ENCODE results near the gene HELZ. TPM values are rescaled to one million over a fixed set of nuclear protein-coding genes. Genes with fewer than 3 reads are reported as not detected.

Gene HELZ
- polyA plus RNA-seq, 2 of the 4 experiments (the other 2 are of a cell fraction) = 5.6 to 18.3 TPM

DNA sequence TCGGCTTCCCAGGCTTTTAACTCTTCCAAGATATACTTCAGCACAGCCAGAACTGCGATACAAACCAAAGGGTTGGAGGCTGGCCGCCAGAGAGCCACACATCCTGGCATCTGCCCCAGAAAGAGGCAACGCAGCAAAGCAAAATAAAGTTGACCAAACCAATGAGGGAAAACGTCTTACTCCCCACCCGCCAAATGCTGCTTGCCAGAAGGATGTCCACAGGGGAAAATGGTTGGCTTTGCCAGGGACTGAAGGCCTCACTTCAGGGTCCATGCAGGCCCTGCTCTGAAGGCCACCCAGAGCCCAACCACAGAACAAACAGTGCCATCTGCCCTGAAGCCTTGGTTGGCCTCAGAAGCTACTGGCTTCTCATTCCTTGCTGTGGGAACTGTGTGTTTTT is 185.6 kb downstream of the HELZ start:
- ChIA-PET POLR2A (no interaction called here), CTCF (no interaction called here)
- DNase-seq (ENCODE audit: low read depth in 1 of 2, low spot score in 1 of 2) = no peak
- H3K27ac ChIP-seq = no peak overlapping the region
- H3K9me3 ChIP-seq = no peaks in the 10 kb centered on the region
- ATAC-seq = no peak
- no peak for FAIRE-seq
- no peaks in the 10 kb centered on the region for H3K4me1 ChIP-seq
- no peak overlapping the region for H3K4me3 ChIP-seq
- 81% methylated on average over 6 of the region's 6 CpGs for WGBS (ENCODE audit: missing lambda C conversion rate)
- TF ChIP-seq, protein P1, sequence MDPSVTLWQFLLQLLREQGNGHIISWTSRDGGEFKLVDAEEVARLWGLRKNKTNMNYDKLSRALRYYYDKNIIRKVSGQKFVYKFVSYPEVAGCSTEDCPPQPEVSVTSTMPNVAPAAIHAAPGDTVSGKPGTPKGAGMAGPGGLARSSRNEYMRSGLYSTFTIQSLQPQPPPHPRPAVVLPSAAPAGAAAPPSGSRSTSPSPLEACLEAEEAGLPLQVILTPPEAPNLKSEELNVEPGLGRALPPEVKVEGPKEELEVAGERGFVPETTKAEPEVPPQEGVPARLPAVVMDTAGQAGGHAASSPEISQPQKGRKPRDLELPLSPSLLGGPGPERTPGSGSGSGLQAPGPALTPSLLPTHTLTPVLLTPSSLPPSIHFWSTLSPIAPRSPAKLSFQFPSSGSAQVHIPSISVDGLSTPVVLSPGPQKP (IDR thresholded peaks at IDR 0.05; ENCODE audit: low read depth, low read length) = no peak
- TF ChIP-seq, protein P2, sequence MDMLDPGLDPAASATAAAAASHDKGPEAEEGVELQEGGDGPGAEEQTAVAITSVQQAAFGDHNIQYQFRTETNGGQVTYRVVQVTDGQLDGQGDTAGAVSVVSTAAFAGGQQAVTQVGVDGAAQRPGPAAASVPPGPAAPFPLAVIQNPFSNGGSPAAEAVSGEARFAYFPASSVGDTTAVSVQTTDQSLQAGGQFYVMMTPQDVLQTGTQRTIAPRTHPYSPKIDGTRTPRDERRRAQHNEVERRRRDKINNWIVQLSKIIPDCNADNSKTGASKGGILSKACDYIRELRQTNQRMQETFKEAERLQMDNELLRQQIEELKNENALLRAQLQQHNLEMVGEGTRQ (IDR thresholded peaks at IDR 0.05) = no peak
- TF ChIP-seq POLR2AphosphoS2 (conservative IDR thresholded peaks at IDR 0.05; ENCODE audit: low read length) = no peak
- TF ChIP-seq, protein P3, sequence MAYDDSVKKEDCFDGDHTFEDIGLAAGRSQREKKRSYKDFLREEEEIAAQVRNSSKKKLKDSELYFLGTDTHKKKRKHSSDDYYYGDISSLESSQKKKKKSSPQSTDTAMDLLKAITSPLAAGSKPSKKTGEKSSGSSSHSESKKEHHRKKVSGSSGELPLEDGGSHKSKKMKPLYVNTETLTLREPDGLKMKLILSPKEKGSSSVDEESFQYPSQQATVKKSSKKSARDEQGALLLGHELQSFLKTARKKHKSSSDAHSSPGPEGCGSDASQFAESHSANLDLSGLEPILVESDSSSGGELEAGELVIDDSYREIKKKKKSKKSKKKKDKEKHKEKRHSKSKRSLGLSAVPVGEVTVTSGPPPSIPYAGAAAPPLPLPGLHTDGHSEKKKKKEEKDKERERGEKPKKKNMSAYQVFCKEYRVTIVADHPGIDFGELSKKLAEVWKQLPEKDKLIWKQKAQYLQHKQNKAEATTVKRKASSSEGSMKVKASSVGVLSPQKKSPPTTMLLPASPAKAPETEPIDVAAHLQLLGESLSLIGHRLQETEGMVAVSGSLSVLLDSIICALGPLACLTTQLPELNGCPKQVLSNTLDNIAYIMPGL (CRISPR knock-in tag; IDR thresholded peaks at IDR 0.05; ENCODE audit: borderline replicate concordance) = no peak
- TF ChIP-seq CEBPB (IDR thresholded peaks at IDR 0.05) = no peak
- TF ChIP-seq, protein P4, sequence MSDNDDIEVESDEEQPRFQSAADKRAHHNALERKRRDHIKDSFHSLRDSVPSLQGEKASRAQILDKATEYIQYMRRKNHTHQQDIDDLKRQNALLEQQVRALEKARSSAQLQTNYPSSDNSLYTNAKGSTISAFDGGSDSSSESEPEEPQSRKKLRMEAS (IDR thresholded peaks at IDR 0.05) = no peak
- no peak for TF ChIP-seq CBX8 (IDR thresholded peaks at IDR 0.05)
- no peak for TF ChIP-seq FOSL2 (IDR thresholded peaks at IDR 0.05)
- TF ChIP-seq FOSL2 (CRISPR knock-in tag; IDR thresholded peaks at IDR 0.05) = no peak
- TF ChIP-seq GATA3 (IDR thresholded peaks at IDR 0.05; ENCODE audit: borderline replicate concordance) = no peak
- TF ChIP-seq NPAS2 (CRISPR knock-in tag; IDR thresholded peaks at IDR 0.05; ENCODE audit: borderline replicate concordance) = no peak
- TF ChIP-seq JUN (IDR thresholded peaks at IDR 0.05) = no peak
- TF ChIP-seq MAFK (IDR thresholded peaks at IDR 0.05; ENCODE audit: partially characterized antibody) = no peak
- no peak overlapping the region for H3K4me2 ChIP-seq

DNA sequence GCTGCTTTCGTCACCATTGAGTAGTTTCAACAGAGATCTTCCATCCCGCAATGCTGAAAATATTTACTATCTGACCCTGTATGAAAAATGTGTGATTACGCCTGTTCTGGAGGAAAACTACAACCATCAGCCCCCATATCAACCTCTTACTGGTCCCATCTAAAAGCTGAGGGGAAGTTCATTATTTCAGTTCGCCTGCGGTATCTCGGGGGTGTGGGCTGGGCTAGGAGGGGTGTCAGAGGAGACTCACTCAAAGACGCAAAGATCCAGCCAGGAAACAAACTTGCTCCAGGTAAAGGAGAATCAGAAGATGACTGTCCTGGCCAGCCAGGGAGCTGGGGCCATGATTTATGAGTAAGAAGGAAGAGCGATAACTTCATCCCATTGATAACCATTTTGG is 187.0 kb downstream of the HELZ start:
- H3K4me3 ChIP-seq = no peak overlapping the region
- FAIRE-seq = no peak
- no peaks in the 10 kb centered on the region for H3K9me3 ChIP-seq
- POLR2A ChIA-PET = no interaction called here
- CTCF ChIA-PET = interaction anchor here (0.6 kb wide), 1 partner anchor 141 kb away, joined by 3 read pairs; no protein-coding TSS in a partner anchor
- no peak for DNase-seq (ENCODE audit: low read depth in 1 of 2, low spot score in 1 of 2)
- H3K4me2 ChIP-seq = no peak overlapping the region
- no peak for ATAC-seq
- 81% methylated on average over 8 of the region's 8 CpGs for WGBS (ENCODE audit: missing lambda C conversion rate)
- H3K27ac ChIP-seq = no peak overlapping the region
- no peaks in the 10 kb centered on the region for H3K4me1 ChIP-seq
- TF ChIP-seq, protein P5, sequence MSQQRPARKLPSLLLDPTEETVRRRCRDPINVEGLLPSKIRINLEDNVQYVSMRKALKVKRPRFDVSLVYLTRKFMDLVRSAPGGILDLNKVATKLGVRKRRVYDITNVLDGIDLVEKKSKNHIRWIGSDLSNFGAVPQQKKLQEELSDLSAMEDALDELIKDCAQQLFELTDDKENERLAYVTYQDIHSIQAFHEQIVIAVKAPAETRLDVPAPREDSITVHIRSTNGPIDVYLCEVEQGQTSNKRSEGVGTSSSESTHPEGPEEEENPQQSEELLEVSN (IDR thresholded peaks at IDR 0.05; ENCODE audit: borderline replicate concordance, low read depth) = no peak
- TF ChIP-seq FOSL2 (IDR thresholded peaks at IDR 0.05) (no peak), FOSL2 (CRISPR knock-in tag; IDR thresholded peaks at IDR 0.05) (no peak), FOSB (CRISPR knock-in tag; IDR thresholded peaks at IDR 0.05) (no peak), TFCP2L1 (CRISPR knock-in tag; IDR thresholded peaks at IDR 0.05) (no peak)
- TF ChIP-seq, protein P6, sequence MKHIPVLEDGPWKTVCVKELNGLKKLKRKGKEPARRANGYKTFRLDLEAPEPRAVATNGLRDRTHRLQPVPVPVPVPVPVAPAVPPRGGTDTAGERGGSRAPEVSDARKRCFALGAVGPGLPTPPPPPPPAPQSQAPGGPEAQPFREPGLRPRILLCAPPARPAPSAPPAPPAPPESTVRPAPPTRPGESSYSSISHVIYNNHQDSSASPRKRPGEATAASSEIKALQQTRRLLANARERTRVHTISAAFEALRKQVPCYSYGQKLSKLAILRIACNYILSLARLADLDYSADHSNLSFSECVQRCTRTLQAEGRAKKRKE (CRISPR knock-in tag; IDR thresholded peaks at IDR 0.05; ENCODE audit: low read depth) = no peak

DNA sequence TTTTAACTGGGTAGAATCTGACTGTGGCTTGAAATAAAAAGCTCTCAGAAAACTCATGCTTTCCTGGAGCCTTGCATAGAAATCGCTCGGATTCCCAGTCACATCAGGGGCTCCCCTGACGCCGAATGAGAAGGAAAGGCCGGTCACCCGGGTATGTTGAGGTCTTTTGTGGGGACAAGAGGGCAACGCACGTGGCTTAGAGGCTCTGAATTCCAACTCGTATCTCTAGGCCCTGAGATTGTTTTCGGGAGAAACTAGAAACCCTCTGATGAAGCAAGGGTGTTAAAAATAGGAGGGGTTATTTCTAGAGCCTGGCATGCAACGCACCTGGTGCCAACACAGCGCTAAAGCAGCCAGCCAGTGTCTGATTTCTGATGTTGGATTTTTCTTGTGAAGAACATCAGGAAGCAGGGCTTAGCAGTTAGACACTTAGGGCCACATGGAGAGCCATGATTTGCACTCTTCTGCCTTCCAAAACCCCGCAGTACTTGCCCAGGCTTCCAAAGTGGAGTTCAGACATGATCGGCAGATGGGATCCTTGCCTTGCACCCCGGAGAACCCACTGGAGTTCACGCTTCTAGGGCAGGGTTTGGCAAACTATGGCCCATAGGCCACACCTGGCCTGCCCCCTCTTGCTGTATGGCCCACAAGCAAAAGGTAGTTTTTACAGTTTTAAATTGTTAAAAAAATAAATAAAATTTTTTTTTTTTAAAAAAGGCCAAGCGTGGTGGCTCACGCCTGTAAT is 188.1 kb downstream of the HELZ start:
- FAIRE-seq (no peak), ATAC-seq (no peak), DNase-seq (ENCODE audit: low read depth in 1 of 2, low spot score in 1 of 2) (no peak)
- no peaks in the 10 kb centered on the region for H3K9me3 ChIP-seq
- H3K27ac ChIP-seq = no peak overlapping the region
- TF ChIP-seq SMC3 (IDR thresholded peaks at IDR 0.05) (no peak), CEBPB (IDR thresholded peaks at IDR 0.05) (no peak), POLR2AphosphoS2 (conservative IDR thresholded peaks at IDR 0.05; ENCODE audit: low read length) (no peak), CHD4 (IDR thresholded peaks at IDR 0.05; ENCODE audit: borderline replicate concordance) (no peak), FOXS1 (CRISPR knock-in tag; IDR thresholded peaks at IDR 0.05) (no peak), HEYL (CRISPR knock-in tag; IDR thresholded peaks at IDR 0.05) (no peak), GATA3 (IDR thresholded peaks at IDR 0.05; ENCODE audit: borderline replicate concordance) (no peak), MYC (IDR thresholded peaks at IDR 0.05; ENCODE audit: borderline replicate concordance, low read length) (no peak), ZSCAN20 (CRISPR knock-in tag; IDR thresholded peaks at IDR 0.05) (no peak)
- no peak overlapping the region for H3K4me2 ChIP-seq
- WGBS (ENCODE audit: missing lambda C conversion rate) = 87% methylated on average over 18 of the region's 18 CpGs
- ChIA-PET CTCF (no interaction called here), POLR2A (no interaction called here)
- no peaks in the 10 kb centered on the region for H3K4me1 ChIP-seq
- H3K4me3 ChIP-seq = no peak overlapping the region
